Keratinocyte (primary cell): ENCODE data around the gene BLMH.

Experiments
- CTCF ChIP-seq, 3 experiments: IDR thresholded peaks in 1 of 3; conservative IDR thresholded peaks in 1 of 3; optimal IDR thresholded peaks in 1 of 3; 2 replicates in 2 of 3; 3 replicates in 1 of 3; pipeline versions ENCODE3 to v1.5.1; 2011; ENCODE audit warnings: low read length in 3 of 3, mild to moderate bottlenecking in 3 of 3, moderate library complexity in 2 of 3, control low read depth in 1 of 3, inconsistent platforms in 1 of 3; ENCODE audit not compliant: insufficient read depth in 2 of 3; ENCODE audit errors: extremely low read depth in 1 of 3
- EZH2 ChIP-seq: IDR thresholded peaks from one replicate; pipeline ENCODE4 v1.6.1; 2012; ENCODE audit warnings: inconsistent platforms, mild to moderate bottlenecking, low read length, moderate library complexity

- TF ChIP-seq CTCF (optimal IDR thresholded peaks at IDR 0.05 in 1 of 3, IDR thresholded peaks at IDR 0.05 in 1 of 3, conservative IDR thresholded peaks at IDR 0.05 in 1 of 3; ENCODE audit: extremely low read depth in 1 of 3, insufficient read depth in 2 of 3, low read length in 3 of 3): no peak
- no peak for TF ChIP-seq EZH2
Measured at GRCh38 chr17:30326809-30327208, 35.1 kb upstream of the BLMH start.
